ENCODE results near the gene MNX1.

- TF ChIP-seq, protein P1, sequence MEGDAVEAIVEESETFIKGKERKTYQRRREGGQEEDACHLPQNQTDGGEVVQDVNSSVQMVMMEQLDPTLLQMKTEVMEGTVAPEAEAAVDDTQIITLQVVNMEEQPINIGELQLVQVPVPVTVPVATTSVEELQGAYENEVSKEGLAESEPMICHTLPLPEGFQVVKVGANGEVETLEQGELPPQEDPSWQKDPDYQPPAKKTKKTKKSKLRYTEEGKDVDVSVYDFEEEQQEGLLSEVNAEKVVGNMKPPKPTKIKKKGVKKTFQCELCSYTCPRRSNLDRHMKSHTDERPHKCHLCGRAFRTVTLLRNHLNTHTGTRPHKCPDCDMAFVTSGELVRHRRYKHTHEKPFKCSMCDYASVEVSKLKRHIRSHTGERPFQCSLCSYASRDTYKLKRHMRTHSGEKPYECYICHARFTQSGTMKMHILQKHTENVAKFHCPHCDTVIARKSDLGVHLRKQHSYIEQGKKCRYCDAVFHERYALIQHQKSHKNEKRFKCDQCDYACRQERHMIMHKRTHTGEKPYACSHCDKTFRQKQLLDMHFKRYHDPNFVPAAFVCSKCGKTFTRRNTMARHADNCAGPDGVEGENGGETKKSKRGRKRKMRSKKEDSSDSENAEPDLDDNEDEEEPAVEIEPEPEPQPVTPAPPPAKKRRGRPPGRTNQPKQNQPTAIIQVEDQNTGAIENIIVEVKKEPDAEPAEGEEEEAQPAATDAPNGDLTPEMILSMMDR (IDR thresholded peaks at IDR 0.05): no peak
- no peak for TF ChIP-seq EP300 (IDR thresholded peaks at IDR 0.05)
These were observed 53.7 kb downstream of the MNX1 start for GRCh38 chr7:156956727-156957126.
